Measurements from ENCODE around the gene AGER. TPM values are rescaled to one million over a fixed set of nuclear protein-coding genes. Genes with fewer than 3 reads are reported as not detected.

AGER gene
- total RNA-seq, 1 experiment from 2014 or later: 14.3 TPM

GRCh38 chr6:32187009-32187709 lies 3.1 kb upstream of the AGER start:
- no peak overlapping the region for H3K4me2 ChIP-seq (ENCODE audit: insufficient read depth, insufficient read length, low read length)
- no peaks in the 10 kb centered on the region for H3K27me3 Mint-ChIP-seq (ENCODE audit: low read depth)

More at GRCh38 chr6:32187009-32187709, 3.1 kb upstream of the AGER start:
- H2BK12ac ChIP-seq (ENCODE audit: insufficient read length, low read depth, low read length): no peak overlapping the region
- H3K9ac ChIP-seq (ENCODE audit: extremely low read depth, insufficient read length, low read length): no peak overlapping the region
- peaks cover 7% of the 10 kb centered on the region for H3K23me2 ChIP-seq (ENCODE audit: insufficient read length, low read depth, low read length, poor library complexity, severe bottlenecking)
- H3K14ac ChIP-seq (ENCODE audit: insufficient read depth, low read length): no peak overlapping the region
- no peak overlapping the region for H4K8ac ChIP-seq (replicated peaks; ENCODE audit: insufficient read length, low read depth, low read length)
- Mint-ChIP-seq H3K27ac (peak overlapping the region in 1 of 3 experiments; percentile 76; a peak in 3 of 7 replicates), H3K9me3 (no peaks in the 10 kb centered on the region; a peak in 1 of 5 replicates), H3K36me3 (ENCODE audit: insufficient read depth in 1 of 3, low read depth in 3 of 3) (peaks cover 12 to 54% (median 45%) of the 10 kb centered on the region in 3 experiments; a peak in 6 of 7 replicates), H3K4me3 (peak overlapping the region in 1 of 2 experiments; percentile 63; a peak in 3 of 5 replicates), H3K4me1 (peaks cover 33 to 43% of the 10 kb centered on the region in 2 experiments)
- no peak overlapping the region for H3K27ac ChIP-seq (ENCODE audit: insufficient read length, low read depth, low read length)
- H3K56ac ChIP-seq (ENCODE audit: insufficient read length, low read depth, low read length): no peak overlapping the region
- TF ChIP-seq CTCF (conservative IDR thresholded peaks at IDR 0.05): no peak
- no peak overlapping the region for H2BK120ac ChIP-seq (ENCODE audit: low read depth, low read length, poor library complexity, severe bottlenecking)
- no peaks in the 10 kb centered on the region for H3K27me3 ChIP-seq (ENCODE audit: insufficient read depth, low read length)
- no peak overlapping the region for H2AFZ ChIP-seq (ENCODE audit: low read length)
- no peaks in the 10 kb centered on the region for H3K79me2 ChIP-seq (ENCODE audit: insufficient read depth, low read length)
- H4K91ac ChIP-seq (ENCODE audit: insufficient read length, low read depth, low read length): no peak overlapping the region
- no peak overlapping the region for H4K5ac ChIP-seq (ENCODE audit: insufficient read length, low read depth, low read length)
- peaks cover 4% of the 10 kb centered on the region; the same call in 1 of the 2 replicates for H3K4me1 ChIP-seq (ENCODE audit: insufficient read depth, low read length)
- H2BK15ac ChIP-seq (ENCODE audit: low read depth, low read length): no peak overlapping the region
- no peak overlapping the region for H3T11ph ChIP-seq (ENCODE audit: low read length)
- no peak for DNase-seq
- no peak overlapping the region for H3K23ac ChIP-seq (ENCODE audit: insufficient read length, low read depth, low read length)
- H2BK5ac ChIP-seq (ENCODE audit: insufficient read length, low read length): no peak overlapping the region
- no peaks in the 10 kb centered on the region for H3K79me1 ChIP-seq (ENCODE audit: insufficient read depth, low read depth, low read length, poor library complexity, severe bottlenecking)
- H3K18ac ChIP-seq (ENCODE audit: insufficient read length, low read depth, low read length): no peak overlapping the region
- H4K20me1 ChIP-seq (ENCODE audit: control insufficient read depth, insufficient read depth, insufficient read length): no peaks in the 10 kb centered on the region
- H2BK20ac ChIP-seq (ENCODE audit: low read depth, low read length, poor library complexity, severe bottlenecking): no peak overlapping the region
- no CpG with 5 or more reads among the region's 12 CpGs for WGBS (ENCODE audit: extremely low coverage, insufficient read length, low lambda C conversion rate)
- H3K4ac ChIP-seq (ENCODE audit: low read depth, low read length): no peak overlapping the region
- H2AK5ac ChIP-seq (ENCODE audit: insufficient read length, low read length): no peak overlapping the region
- no peaks in the 10 kb centered on the region for H3K9me3 ChIP-seq (ENCODE audit: control insufficient read depth, low read depth, low read length)
